Embryonic facial prominence (tissue), 1 donor: Measurements from ENCODE around the gene ABCA6.
"Not testable (repeated sequence)": the region's sequence is repeated elsewhere in the genome, so short reads cannot be mapped to it uniquely, and the experiment has no call there.

ENCODE experiments used
- DNase-seq: peaks from one replicate; pipeline ENCODE4 v3.0.0-alpha.2; 2016; ENCODE audit errors: extremely low spot score

The ABCA6 gene

GRCh38 chr17:69141431-69142174 is at the start of gene ABCA6:
ABCA6 (minus strand) TSS chr17:69141895; CDS start chr17:69140703, 1,192 bp downstream.
- DNase-seq = no peak

- DNase-seq = no peak
Observed at GRCh38 chr17:69188796-69189195, 47.1 kb upstream of the ABCA6 start.

GRCh38 chr17:69188064-69188463 is 46.4 kb upstream of the ABCA6 start:
- DNase-seq = peak; percentile 9

GRCh38 chr17:69187294-69187693 is 45.6 kb upstream of the ABCA6 start:
- DNase-seq = no peak

GRCh38 chr17:69179227-69179952 is 37.7 kb upstream of the ABCA6 start:
- no peak for DNase-seq

- DNase-seq = no peak
Observed at GRCh38 chr17:69176457-69176795, 34.7 kb upstream of the ABCA6 start.

- no peak for DNase-seq
Observed at GRCh38 chr17:69175625-69176456, 34.1 kb upstream of the ABCA6 start.

GRCh38 chr17:69175262-69175624 is 33.5 kb upstream of the ABCA6 start:
- DNase-seq = no peak

GRCh38 chr17:69173118-69173517 is 31.4 kb upstream of the ABCA6 start:
- no peak for DNase-seq

GRCh38 chr17:69170377-69170776 is 28.7 kb upstream of the ABCA6 start:
- DNase-seq = no peak

GRCh38 chr17:69168642-69169041 is 26.9 kb upstream of the ABCA6 start:
- not testable (repeated sequence) for DNase-seq

GRCh38 chr17:69166957-69167356 is 25.3 kb upstream of the ABCA6 start:
- DNase-seq = no peak

- no peak for DNase-seq
Observed at GRCh38 chr17:69164206-69164605, 22.5 kb upstream of the ABCA6 start.

GRCh38 chr17:69159418-69159817 is 17.7 kb upstream of the ABCA6 start:
- no peak for DNase-seq

GRCh38 chr17:69154267-69154666 is 12.6 kb upstream of the ABCA6 start:
- DNase-seq = no peak

- no peak for DNase-seq
Observed at GRCh38 chr17:69150333-69150732, 8.6 kb upstream of the ABCA6 start.

GRCh38 chr17:69147460-69147859 is 5.8 kb upstream of the ABCA6 start:
- DNase-seq = no peak

- no peak for DNase-seq
Observed at GRCh38 chr17:69144331-69145255, 2.9 kb upstream of the ABCA6 start.

GRCh38 chr17:69143683-69144231 is 2.1 kb upstream of the ABCA6 start:
- no peak for DNase-seq

GRCh38 chr17:69143151-69143550 is 1.5 kb upstream of the ABCA6 start:
- DNase-seq = no peak

GRCh38 chr17:69142175-69142802 is 594 bp upstream of the ABCA6 start:
- peak; percentile 17 for DNase-seq
